Amygdala (tissue), 56 donors: ENCODE measurements around the gene ZSCAN30.

ENCODE experiments used
- DNase-seq, 56 donors: peaks; one replicate each; lab custom pipeline; 2025; lab: John Stamatoyannopoulos, UW

Gene ZSCAN30

GRCh38 chr18:35290094-35290735, at the start of gene ZSCAN30:
TSS of gene ZSCAN30 (minus strand) at chr18:35290229. CDS start at chr18:35264352, 25,877 bp downstream.
- DNase-seq = peak; percentile 75 to 96 (median 91)

GRCh38 chr18:35337286-35337685, 47.3 kb upstream of the ZSCAN30 start:
- no peak for DNase-seq

- DNase-seq = no peak
Measured at GRCh38 chr18:35335866-35336265, 45.8 kb upstream of the ZSCAN30 start.

GRCh38 chr18:35334821-35335220, 44.8 kb upstream of the ZSCAN30 start:
- DNase-seq = no peak

- no peak for DNase-seq
Measured at GRCh38 chr18:35334212-35334611, 44.2 kb upstream of the ZSCAN30 start.

GRCh38 chr18:35331367-35332087, 41.5 kb upstream of the ZSCAN30 start:
- no peak for DNase-seq

- DNase-seq = no peak
Measured at GRCh38 chr18:35328868-35329267, 38.8 kb upstream of the ZSCAN30 start.

- DNase-seq = no peak
Measured at GRCh38 chr18:35326695-35327387, 36.8 kb upstream of the ZSCAN30 start.

GRCh38 chr18:35324926-35325655, 35.1 kb upstream of the ZSCAN30 start:
- DNase-seq = no peak

GRCh38 chr18:35322486-35323458, 32.7 kb upstream of the ZSCAN30 start:
- peak in 2 of 56 donors; percentile 10 to 41 for DNase-seq

GRCh38 chr18:35311496-35311895, 21.5 kb upstream of the ZSCAN30 start:
- DNase-seq = no peak

GRCh38 chr18:35306588-35307250, 16.7 kb upstream of the ZSCAN30 start:
- DNase-seq = no peak

GRCh38 chr18:35303610-35304009, 13.6 kb upstream of the ZSCAN30 start:
- DNase-seq = no peak

- DNase-seq = no peak
Measured at GRCh38 chr18:35296060-35296459, 6.0 kb upstream of the ZSCAN30 start.

- no peak for DNase-seq
Measured at GRCh38 chr18:35291166-35291565, 1.1 kb upstream of the ZSCAN30 start.

- DNase-seq = peak in 12 of 56 donors; percentile 8 to 56 (median 30)
Measured at GRCh38 chr18:35289727-35290093, 319 bp downstream of the ZSCAN30 start.

- no peak for DNase-seq
Measured at GRCh38 chr18:35289293-35289692, 736 bp downstream of the ZSCAN30 start.

GRCh38 chr18:35284841-35285240, 5.2 kb downstream of the ZSCAN30 start:
- no peak for DNase-seq
